Spleen (tissue), 7 donors: ENCODE data around the gene FUT4.

Experiments used
- POLR2A ChIP-seq, 3 donors: fragments of 450-650 bp; IDR thresholded peaks; one replicate each; pipeline ENCODE4 v1.5.1; 2017; ENCODE audit warnings: antibody characterized with exemption in 3 of 3, mild to moderate bottlenecking in 1 of 3
- POLR2AphosphoS5 ChIP-seq, 3 donors: sonication (generic); formaldehyde crosslinking; IDR thresholded peaks; one replicate each; pipeline ENCODE4 v1.5.1; 2017; ENCODE audit warnings: antibody characterized with exemption in 3 of 3
- TF ChIP-seq, protein P1 (sequence below), 11 experiments: fragments of 200-600 bp in 7 of 11; fragments of 450-650 bp in 4 of 11; sonication (generic) in 4 of 11; IDR thresholded peaks in 8 of 11; conservative IDR thresholded peaks in 3 of 11; 1 replicate in 7 of 11; 2 replicates in 4 of 11; pipeline versions ENCODE4 v1.4.0 to v1.8.0; 2016 to 2021; ENCODE audit warnings: antibody characterized with exemption in 11 of 11, inconsistent platforms in 4 of 11, mild to moderate bottlenecking in 1 of 11
- donor health status: DM: no; HTN: no; CAD: no; lungs with moderate emphysema.
- donor health status: DM: no; HTN: no; CAD: no.
- donor health status: DM: no; HTN: no; CAD: no.

DNA sequence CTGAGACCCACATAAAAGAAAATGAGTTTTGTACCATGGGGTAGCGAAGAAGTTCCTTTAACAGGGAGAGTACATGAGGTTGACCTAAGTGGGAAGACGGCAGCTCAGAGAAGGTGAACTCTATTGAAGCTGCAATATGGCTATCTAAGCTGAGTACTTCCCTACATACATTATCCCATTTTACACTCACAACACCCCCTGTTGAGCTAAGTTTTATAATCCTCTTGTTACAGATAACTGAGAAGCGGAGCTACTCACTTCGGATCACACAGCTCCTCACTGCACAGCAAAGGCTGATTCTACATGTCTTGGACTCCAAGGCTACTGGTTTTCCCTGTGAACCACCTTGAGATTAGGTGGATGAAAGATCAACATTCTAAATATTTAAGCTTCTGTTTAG lies 15.2 kb downstream of the FUT4 start:
- TF ChIP-seq, protein P1, sequence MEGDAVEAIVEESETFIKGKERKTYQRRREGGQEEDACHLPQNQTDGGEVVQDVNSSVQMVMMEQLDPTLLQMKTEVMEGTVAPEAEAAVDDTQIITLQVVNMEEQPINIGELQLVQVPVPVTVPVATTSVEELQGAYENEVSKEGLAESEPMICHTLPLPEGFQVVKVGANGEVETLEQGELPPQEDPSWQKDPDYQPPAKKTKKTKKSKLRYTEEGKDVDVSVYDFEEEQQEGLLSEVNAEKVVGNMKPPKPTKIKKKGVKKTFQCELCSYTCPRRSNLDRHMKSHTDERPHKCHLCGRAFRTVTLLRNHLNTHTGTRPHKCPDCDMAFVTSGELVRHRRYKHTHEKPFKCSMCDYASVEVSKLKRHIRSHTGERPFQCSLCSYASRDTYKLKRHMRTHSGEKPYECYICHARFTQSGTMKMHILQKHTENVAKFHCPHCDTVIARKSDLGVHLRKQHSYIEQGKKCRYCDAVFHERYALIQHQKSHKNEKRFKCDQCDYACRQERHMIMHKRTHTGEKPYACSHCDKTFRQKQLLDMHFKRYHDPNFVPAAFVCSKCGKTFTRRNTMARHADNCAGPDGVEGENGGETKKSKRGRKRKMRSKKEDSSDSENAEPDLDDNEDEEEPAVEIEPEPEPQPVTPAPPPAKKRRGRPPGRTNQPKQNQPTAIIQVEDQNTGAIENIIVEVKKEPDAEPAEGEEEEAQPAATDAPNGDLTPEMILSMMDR (IDR thresholded peaks at IDR 0.05 in 8 of 11, conservative IDR thresholded peaks at IDR 0.05 in 3 of 11) = no peak
- TF ChIP-seq POLR2A (IDR thresholded peaks at IDR 0.05) (no peak), POLR2AphosphoS5 (IDR thresholded peaks at IDR 0.05) (no peak)
